Measurements from ENCODE around the gene ALLC. TPM values are rescaled to one million over a fixed set of nuclear protein-coding genes. Genes with fewer than 3 reads are reported as not detected.

The ALLC gene
- total and polyA plus RNA-seq, 10 of the 15 experiments (the other 5 are each of a cell fraction or from before 2014, with no cell fraction given), result 0.05 TPM; not detected in 9

GRCh38 chr2:3647246-3647645 is 10.8 kb upstream of the ALLC start (continued):
- TF ChIP-seq ELK1 (IDR thresholded peaks at IDR 0.05; ENCODE audit: low read depth, low read length) (no peak), E2F4 (IDR thresholded peaks at IDR 0.05; ENCODE audit: low read depth, low read length) (no peak)

- POLR2A ChIA-PET, result no interaction called here
- TF ChIP-seq POLR2AphosphoS5 (IDR thresholded peaks at IDR 0.05; ENCODE audit: low read length) (no peak), PAX8 (IDR thresholded peaks at IDR 0.05) (no peak), JUNB (IDR thresholded peaks at IDR 0.05) (no peak), DPF2 (IDR thresholded peaks at IDR 0.05) (no peak), JUND (IDR thresholded peaks at IDR 0.05; ENCODE audit: low read depth, low read length) (no peak), FOXK2 (IDR thresholded peaks at IDR 0.05) (no peak), STAT3 (IDR thresholded peaks at IDR 0.05; ENCODE audit: low read depth, low read length) (no peak), CEBPZ (IDR thresholded peaks at IDR 0.05; ENCODE audit: low read depth, low read length) (no peak), E4F1 (IDR thresholded peaks at IDR 0.05; ENCODE audit: borderline replicate concordance, partially characterized antibody) (no peak), RBBP5 (conservative IDR thresholded peaks at IDR 0.05) (no peak)
- RAD21 ChIA-PET (ENCODE audit: unreplicated experiment), result interaction anchor here (0.7 kb wide), 1 partner anchor 53 kb away, joined by 3 read pairs; no protein-coding TSS in a partner anchor
- SMC1A ChIA-PET (ENCODE audit: uncharacterized antibody, unreplicated experiment), result no interaction called here
- H3K9me3 ChIP-seq (replicated peaks; ENCODE audit: control insufficient read depth, insufficient read depth, low read length), result no peaks in the 10 kb centered on the region
- BruUV-seq (replicated peaks), result no TSS peak
- H3K4me2 ChIP-seq (ENCODE audit: control insufficient read depth, insufficient read depth), result no peak overlapping the region
- H3K9ac ChIP-seq (ENCODE audit: control insufficient read depth, insufficient read depth, low read length), result no peak overlapping the region
- H4K20me1 ChIP-seq (ENCODE audit: control insufficient read depth, insufficient read depth), result no peaks in the 10 kb centered on the region
- FAIRE-seq, result no peak
- in situ Hi-C loops (cut with MboI), result no loop called here
- 68% methylated on average over 14 of the region's 14 CpGs for WGBS (ENCODE audit: insufficient coverage, insufficient replicate concordance, low lambda C conversion rate, missing lambda C conversion rate)
- H3K4me3 ChIP-seq, result no peak overlapping the region
- peaks cover 15% of the 10 kb centered on the region for H3K4me1 ChIP-seq (ENCODE audit: control insufficient read depth, insufficient read depth, low read length)
- H3K27ac ChIP-seq (ENCODE audit: control insufficient read depth, insufficient read depth), result no peak overlapping the region
- H2AFZ ChIP-seq (ENCODE audit: control insufficient read depth, low read depth, low read length), result no peak overlapping the region
- no peak for DNase-seq (ENCODE audit: low read depth, low spot score)
- H3K36me3 ChIP-seq (ENCODE audit: control insufficient read depth in 2 of 2, insufficient read depth in 2 of 2, low read length in 1 of 2), result no peaks in the 10 kb centered on the region
- H3K79me2 ChIP-seq (ENCODE audit: control insufficient read depth, insufficient read depth, low read length), result no peaks in the 10 kb centered on the region
- intact Hi-C loops (cut with micrococcal nuclease; ENCODE audit: unreplicated experiment), result no loop called here
- CTCF ChIA-PET, result no interaction called here
- no peak for ATAC-seq
- no peaks in the 10 kb centered on the region for H3K27me3 ChIP-seq (replicated peaks in 1 of 2; ENCODE audit: control insufficient read depth in 2 of 2, insufficient read depth in 2 of 2, low read length in 1 of 2)
Measured at GRCh38 chr2:3647831-3648651, 10.0 kb upstream of the ALLC start.

All from GM12878 (cell line).